ENCODE measurements around the gene HPS3.
"Not testable (repeated sequence)": the region's sequence is repeated elsewhere in the genome, so short reads cannot be mapped to it uniquely, and the experiment has no call there.

HPS3 gene, protein sequence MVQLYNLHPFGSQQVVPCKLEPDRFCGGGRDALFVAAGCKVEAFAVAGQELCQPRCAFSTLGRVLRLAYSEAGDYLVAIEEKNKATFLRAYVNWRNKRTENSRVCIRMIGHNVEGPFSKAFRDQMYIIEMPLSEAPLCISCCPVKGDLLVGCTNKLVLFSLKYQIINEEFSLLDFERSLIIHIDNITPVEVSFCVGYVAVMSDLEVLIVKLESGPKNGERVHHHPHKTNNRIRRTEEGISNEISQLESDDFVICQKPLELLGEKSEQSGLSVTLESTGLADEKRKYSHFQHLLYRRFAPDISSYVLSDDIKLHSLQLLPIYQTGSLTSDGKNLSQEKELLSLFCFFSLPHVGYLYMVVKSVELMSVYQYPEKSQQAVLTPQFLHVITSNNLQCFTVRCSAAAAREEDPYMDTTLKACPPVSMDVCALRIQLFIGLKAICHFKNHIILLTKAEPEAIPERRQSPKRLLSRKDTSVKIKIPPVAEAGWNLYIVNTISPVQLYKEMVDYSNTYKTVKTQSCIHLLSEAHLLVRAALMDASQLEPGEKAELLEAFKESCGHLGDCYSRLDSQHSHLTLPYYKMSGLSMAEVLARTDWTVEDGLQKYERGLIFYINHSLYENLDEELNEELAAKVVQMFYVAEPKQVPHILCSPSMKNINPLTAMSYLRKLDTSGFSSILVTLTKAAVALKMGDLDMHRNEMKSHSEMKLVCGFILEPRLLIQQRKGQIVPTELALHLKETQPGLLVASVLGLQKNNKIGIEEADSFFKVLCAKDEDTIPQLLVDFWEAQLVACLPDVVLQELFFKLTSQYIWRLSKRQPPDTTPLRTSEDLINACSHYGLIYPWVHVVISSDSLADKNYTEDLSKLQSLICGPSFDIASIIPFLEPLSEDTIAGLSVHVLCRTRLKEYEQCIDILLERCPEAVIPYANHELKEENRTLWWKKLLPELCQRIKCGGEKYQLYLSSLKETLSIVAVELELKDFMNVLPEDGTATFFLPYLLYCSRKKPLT

DNA sequence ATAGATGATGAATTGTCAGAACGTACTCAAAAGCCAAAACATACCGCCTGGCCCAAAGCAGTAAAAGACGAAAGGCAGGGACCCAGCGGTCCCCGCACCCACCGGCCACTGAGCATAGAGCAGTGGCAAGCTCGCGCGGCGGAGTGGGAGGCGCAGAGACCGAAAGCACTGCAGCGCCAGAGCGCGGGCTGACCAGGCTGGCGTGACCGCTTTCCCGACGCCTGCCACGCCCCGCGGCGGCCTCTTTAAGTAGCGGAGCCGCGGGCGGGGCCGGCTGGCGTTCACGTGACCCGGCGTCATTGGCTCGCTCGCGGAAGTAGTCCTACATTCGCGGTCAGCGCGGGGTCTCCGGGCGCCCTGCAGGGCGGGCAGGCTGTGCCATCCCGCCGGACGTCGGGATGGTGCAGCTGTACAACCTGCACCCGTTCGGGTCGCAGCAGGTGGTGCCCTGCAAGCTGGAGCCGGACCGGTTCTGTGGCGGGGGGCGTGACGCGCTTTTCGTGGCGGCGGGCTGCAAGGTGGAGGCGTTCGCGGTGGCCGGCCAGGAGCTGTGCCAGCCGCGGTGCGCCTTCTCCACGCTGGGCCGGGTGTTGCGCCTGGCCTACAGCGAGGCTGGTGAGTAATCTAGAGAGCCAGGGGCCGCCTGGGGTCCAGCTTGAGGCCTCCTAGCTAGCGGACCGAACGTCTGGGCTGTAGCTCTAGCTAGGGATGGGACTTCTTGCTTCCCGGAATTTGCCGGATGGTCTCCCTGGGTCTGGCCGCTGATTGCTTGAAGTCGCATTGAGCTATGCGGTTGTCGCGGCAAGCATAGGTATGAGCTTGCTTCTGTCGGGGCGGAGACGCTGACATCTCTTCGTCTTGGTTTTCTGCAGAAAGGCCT lies at the start of gene HPS3:
Gene HPS3 (plus strand): TSS at position 313 of the 880 bp plus-strand sequence. CDS start 86 bp downstream, at position 399.
- DNase-seq (ENCODE audit: low read depth, low spot score) = no peak
- H3K27ac ChIP-seq = peak within 1 kb of the TSS; percentile 41

- DNase-seq (ENCODE audit: low read depth, low spot score) = no peak
- no peak overlapping the region for H3K27ac ChIP-seq
Measured at GRCh38 chr3:149080011-149080698, 49.3 kb upstream of the HPS3 start.

- DNase-seq (ENCODE audit: low read depth, low spot score) = peak; percentile 29
- H3K27ac ChIP-seq = no peak overlapping the region
Measured at GRCh38 chr3:149080699-149081091, 48.7 kb upstream of the HPS3 start.

GRCh38 chr3:149081772-149082171 lies 47.7 kb upstream of the HPS3 start:
- no peak overlapping the region for H3K27ac ChIP-seq
- no peak for DNase-seq (ENCODE audit: low read depth, low spot score)

- no peak overlapping the region for H3K27ac ChIP-seq
- no peak for DNase-seq (ENCODE audit: low read depth, low spot score)
Measured at GRCh38 chr3:149085828-149086231, 43.6 kb upstream of the HPS3 start.

- H3K27ac ChIP-seq = no peak within 1 kb of the TSS
- DNase-seq (ENCODE audit: low read depth, low spot score) = peak; percentile 89
Measured at GRCh38 chr3:149086232-149086988, 43.0 kb upstream of the HPS3 start, which contains the start of gene HLTF. Gene HLTF (minus strand): TSS chr3:149086533. CDS start chr3:149086336, 197 bp downstream.

DNA sequence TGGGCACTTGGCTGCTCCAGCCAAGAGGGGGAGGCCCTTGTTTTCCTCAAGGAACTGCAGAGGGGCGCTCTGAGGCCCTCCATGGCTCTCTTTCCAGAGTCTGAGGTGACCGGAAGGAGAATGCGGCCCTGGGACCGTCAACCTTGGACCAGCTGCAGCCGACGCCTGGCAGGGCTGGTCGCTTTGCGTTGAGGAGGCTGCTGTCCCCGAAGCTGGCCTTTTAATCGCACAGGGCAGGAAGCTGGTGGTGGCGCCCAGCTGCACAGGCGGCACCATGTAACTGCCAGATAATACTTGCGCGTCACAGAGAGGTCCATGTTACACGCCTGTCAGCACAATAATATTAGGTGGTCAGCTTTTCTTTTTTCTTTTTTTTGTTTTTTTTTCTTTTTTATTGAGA lies 42.2 kb upstream of the HPS3 start:
- DNase-seq (ENCODE audit: low read depth, low spot score) = no peak
- no peak overlapping the region for H3K27ac ChIP-seq

DNA sequence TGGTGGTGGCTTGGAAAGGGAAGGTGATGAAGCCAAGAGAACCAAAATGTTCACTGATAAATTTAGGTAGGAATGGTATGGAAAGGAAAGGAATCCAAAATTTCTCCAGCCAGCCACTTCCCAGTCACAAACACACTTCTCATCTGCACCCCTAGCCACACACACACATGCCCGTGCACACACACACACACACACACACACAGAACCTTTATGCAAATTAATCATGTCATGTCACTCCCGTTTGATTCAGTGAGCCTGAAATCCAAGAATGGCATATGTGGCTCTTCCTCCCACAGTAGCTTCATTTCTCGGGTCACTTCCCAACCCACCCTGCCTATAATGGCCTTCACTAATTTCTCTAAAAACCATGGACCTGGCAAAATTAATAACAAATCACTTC lies 40.0 kb upstream of the HPS3 start:
- no peak for DNase-seq (ENCODE audit: low read depth, low spot score)
- no peak overlapping the region for H3K27ac ChIP-seq

DNA sequence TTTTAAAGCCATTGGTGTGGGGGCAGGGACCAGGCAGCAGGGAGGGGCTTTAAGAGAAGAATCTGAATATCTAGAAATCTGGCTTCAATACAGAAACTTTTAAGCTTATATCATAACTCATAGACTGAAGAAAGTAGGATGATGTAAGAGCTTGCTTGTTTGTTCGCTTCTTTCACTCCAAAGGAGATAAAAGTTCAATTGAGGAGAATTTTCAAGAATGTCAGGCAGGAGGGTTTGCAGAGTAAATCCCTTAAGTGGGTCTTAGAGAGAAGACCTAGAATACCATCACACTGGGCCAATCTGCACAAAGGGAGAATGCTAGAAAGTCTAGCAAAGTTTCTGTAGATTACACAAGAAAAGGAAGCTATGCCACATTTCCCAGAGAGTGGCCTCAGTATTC lies 39.0 kb upstream of the HPS3 start:
- no peak overlapping the region for H3K27ac ChIP-seq
- DNase-seq (ENCODE audit: low read depth, low spot score) = no peak

DNA sequence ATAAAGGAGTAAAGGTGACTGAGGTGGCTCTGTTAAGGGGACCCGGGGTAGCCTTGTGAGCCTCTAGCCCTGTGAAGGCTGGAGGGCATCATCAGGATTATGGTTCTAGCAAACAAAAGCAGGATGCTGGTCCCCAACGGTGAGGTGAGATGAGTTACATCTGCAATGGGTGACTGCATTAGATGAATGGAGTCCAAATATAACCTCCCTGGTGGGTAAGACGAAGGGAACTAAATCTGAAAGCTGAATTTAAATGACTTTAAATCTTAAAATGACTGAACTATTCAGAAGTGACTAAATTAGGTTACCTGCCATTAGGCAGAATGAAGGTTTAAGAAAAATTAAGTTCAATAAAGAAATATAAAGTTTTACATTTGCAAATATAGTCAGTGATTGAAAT lies 38.5 kb upstream of the HPS3 start:
- DNase-seq (ENCODE audit: low read depth, low spot score) = no peak
- no peak overlapping the region for H3K27ac ChIP-seq

DNA sequence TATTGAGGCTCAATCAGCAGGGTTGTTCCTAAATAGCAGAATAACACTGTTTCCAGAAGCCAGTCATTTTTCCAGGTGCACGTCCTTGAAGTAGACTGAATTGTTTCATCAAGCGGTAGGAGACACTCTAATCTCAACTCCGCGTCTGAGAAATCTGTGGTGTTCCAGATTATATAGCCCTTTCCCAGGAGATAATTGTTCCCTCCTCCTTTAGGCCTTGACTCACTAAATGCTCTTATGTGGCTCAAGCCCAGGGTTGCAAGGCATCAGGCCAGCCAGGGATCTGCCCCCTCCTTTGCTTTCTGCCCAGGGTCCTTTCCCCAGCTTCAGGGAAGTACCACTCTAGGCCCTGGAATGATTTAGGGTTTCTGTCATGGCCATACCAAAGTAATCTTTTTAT lies 37.5 kb upstream of the HPS3 start:
- H3K27ac ChIP-seq = no peak overlapping the region
- no peak for DNase-seq (ENCODE audit: low read depth, low spot score)

GRCh38 chr3:149095487-149095886 lies 34.0 kb upstream of the HPS3 start:
- DNase-seq (ENCODE audit: low read depth, low spot score) = no peak

DNA sequence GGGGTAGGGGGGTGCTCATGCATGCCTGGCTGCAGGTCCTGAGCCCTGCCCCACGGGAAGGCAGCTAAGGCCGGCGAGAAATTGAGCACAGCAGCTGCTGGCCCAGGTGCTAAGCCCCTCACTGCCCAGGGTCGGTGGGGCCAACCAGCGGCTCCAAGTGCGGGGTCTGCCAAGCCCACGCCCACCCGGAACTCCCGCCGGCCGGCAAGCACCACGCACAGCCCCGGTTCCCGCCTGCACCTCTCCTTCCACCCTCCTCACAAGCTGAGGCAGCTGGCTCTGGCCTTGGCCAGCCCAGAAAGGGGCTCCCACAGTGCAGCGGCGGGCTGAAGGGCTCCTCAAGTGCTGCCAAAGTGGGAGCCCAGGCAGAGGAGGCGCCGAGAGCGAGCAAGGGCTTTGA lies 31.5 kb upstream of the HPS3 start:
- not testable (repeated sequence) for H3K27ac ChIP-seq; DNase-seq (ENCODE audit: low read depth, low spot score)

More at GRCh38 chr3:149095487-149095886, 34.0 kb upstream of the HPS3 start:
- no peak overlapping the region for H3K27ac ChIP-seq

GRCh38 chr3:149101154-149101553 lies 28.3 kb upstream of the HPS3 start:
- no peak overlapping the region for H3K27ac ChIP-seq
- DNase-seq (ENCODE audit: low read depth, low spot score) = no peak

GRCh38 chr3:149101641-149102040 lies 27.8 kb upstream of the HPS3 start:
- H3K27ac ChIP-seq = no peak overlapping the region
- no peak for DNase-seq (ENCODE audit: low read depth, low spot score)

GRCh38 chr3:149104484-149104883 lies 25.0 kb upstream of the HPS3 start:
- no peak for DNase-seq (ENCODE audit: low read depth, low spot score)
- no peak overlapping the region for H3K27ac ChIP-seq

- DNase-seq (ENCODE audit: low read depth, low spot score) = no peak
- no peak overlapping the region for H3K27ac ChIP-seq
Measured at GRCh38 chr3:149114458-149114857, 15.0 kb upstream of the HPS3 start.

DNA sequence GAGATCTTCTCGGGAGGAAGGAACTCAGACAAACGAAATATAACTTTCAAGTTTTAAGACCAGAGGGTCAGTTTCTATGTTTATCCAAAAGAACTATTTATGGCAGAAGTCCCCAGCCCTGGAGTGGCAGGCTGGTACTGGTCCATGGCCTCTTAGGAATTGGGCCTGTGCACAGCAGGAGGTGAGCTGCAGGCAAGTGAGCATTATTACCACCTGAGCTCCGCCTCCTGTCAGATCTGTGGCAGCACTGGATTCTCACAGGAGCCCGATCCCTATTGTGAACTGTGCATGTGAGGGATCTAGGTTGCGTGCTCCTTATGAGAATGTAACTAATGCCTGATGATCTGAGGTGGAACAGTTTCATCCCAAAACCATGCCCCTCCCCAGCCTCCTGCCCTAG lies 14.3 kb upstream of the HPS3 start:
- DNase-seq (ENCODE audit: low read depth, low spot score) = no peak
- H3K27ac ChIP-seq = no peak overlapping the region

DNA sequence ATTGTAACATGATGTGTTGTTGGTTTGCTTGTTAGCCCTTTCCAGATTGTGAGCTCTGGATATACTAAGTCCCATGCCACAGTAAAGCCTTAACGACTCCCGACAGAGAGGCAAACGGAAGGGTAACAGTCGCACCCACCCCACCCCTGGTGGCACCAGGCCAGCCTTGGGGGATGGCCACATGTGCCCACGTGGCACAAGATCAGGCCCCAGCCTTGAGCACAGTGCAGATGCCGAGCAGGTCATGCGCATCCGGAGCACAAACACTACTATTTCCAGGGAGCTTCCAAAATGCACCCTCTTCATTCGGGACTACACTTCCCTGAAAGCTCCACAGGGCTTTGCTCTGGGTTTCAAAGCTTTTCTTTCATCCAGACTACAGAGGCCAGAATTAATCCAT lies 10.7 kb upstream of the HPS3 start:
- DNase-seq (ENCODE audit: low read depth, low spot score) = no peak
- H3K27ac ChIP-seq = no peak overlapping the region
